Ovary (tissue), 3 donors: ENCODE results near the gene PSMD1.

Source experiments
- CTCF ChIP-seq, 3 donors: fragments of 450-650 bp in 2 of 3; fragments of 200-600 bp in 1 of 3; IDR thresholded peaks; one replicate each; pipeline versions ENCODE4 v1.5.1 to v1.8.0; 2016 to 2022; ENCODE audit warnings: antibody characterized with exemption in 3 of 3, mild to moderate bottlenecking in 1 of 3
- POLR2A ChIP-seq: fragments of 450-650 bp; IDR thresholded peaks from one replicate; pipeline ENCODE4 v1.6.1; 2017; ENCODE audit warnings: antibody characterized with exemption, mild to moderate bottlenecking, moderate library complexity
- donor health status: DM: no; HTN: no; CAD: no.

- TF ChIP-seq CTCF (IDR thresholded peaks at IDR 0.05) (no peak), POLR2A (no peak)
Observed at GRCh38 chr2:231065966-231066365, 9.3 kb downstream of the PSMD1 start.
